HG03066 (cell line): Measurements from ENCODE around the gene VSTM2L.
"Not testable (repeated sequence)": the region's sequence is repeated elsewhere in the genome, so short reads cannot be mapped to it uniquely, and the experiment has no call there.

ENCODE experiments used
- ATAC-seq: cut with Tn5 transposase; IDR thresholded peaks from one replicate; pipeline ENCODE4 v1.9.1; 2021; ENCODE audit warnings: low read depth; ENCODE audit not compliant: unreplicated experiment

VSTM2L gene

GRCh38 chr20:37955511-37955910 lies 52.6 kb downstream of the VSTM2L start:
- no peak for ATAC-seq

GRCh38 chr20:37956107-37956585 lies 53.2 kb downstream of the VSTM2L start:
- ATAC-seq, result no peak

- no peak for ATAC-seq
Observed at GRCh38 chr20:37958856-37959520, 56.1 kb downstream of the VSTM2L start.

DNA sequence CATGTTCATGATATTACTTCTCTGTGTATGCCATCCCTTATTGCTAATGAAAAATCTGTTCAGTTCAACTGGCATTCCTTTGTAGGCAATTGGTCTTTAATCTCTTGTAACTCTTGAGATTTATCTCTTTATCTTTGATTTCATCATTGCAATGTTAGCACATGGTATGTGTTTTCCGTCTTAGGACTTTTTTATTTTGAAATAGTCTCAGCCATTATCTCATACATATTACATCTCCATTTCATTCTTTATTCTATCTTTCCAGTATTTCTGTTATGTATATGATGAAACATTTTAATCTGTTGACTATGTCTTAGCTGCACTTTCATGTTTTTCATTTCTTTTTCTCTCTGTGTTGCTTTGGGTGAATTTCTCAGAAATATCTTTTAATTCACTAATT lies 58.1 kb downstream of the VSTM2L start:
- no peak for ATAC-seq

DNA sequence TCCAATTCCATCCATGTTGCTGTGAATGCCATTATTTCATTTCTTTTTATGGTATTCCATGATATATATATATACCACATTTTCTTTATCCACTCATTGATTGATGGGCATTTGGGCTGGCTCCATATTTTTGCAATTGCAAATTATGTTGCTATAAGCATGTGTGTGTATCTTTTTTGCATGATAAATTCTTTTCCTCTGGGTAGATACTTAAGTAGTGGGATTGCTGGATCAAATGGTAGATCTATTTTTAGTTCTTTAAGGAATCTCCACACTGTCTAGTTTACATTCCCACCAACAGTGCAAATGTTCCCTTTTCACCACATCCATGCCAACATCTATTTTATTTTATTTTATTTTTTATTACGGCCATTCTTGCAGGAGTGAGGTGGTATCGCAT lies 60.6 kb downstream of the VSTM2L start:
- not testable (repeated sequence) for ATAC-seq

GRCh38 chr20:37968841-37969401 lies 66.0 kb downstream of the VSTM2L start:
- ATAC-seq, result no peak

DNA sequence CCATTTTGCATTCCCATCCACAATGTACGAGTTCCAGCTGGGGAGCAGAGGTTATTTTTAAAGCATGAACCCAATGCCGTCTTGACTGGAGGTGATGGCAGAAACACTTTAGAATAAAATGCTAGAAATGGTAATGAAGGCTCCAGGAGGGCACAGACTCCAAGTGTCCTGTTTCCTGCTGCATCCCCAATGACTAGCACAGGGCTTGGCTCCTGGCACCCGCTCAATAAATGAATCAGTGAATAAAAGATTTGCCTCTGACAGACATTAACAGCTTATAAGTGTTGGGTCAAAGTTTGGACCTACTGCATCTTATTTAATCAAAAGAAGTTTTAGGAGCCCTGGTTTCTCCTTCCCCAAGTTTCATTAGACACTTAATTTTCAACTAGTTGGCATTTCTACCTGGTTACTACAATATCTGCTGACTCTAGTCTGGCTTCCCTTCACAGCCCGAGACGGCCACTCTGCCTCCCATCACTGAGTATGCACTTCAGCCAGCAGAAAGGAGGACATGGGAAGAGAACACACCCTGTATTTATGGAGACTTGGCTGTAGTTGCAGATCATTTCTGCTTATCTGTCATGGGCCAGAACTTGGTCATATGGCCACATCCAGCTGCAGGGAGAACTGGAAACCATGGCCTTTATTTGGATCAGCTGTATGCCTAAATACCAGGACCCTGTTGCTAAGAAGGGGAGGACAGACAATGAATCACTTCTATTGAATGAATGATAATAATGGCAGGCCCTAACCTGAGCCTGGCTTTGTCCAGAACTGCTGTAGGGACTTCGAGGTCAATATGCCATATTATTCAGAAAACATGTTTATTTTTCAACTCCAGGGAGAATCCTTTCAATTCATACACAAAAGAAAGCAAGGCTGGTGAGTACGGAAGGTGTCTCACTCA lies 67.3 kb downstream of the VSTM2L start:
- no peak for ATAC-seq

DNA sequence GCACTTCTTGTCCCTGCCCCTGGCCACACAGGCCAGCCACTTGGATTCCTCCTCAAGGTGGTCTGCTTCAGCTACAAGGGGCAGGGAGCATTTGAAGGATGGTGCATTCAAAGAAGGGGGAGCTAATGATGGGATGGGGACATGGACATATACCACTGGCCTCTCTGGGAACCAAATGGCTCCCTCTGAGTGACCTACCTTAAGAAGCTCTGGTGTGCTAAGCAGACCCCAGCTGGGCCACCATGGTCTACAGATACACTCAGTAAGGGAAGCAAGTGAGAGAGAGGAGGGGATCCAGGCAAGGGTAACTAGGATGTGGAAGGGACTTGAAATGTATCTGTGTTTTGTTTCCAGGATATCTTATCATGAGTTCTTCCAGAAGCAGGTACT lies 67.9 kb downstream of the VSTM2L start:
- ATAC-seq, result no peak

- no peak for ATAC-seq
Observed at GRCh38 chr20:37971561-37972127, 68.7 kb downstream of the VSTM2L start.

- ATAC-seq, result no peak
Observed at GRCh38 chr20:37972256-37973058, 69.5 kb downstream of the VSTM2L start.

DNA sequence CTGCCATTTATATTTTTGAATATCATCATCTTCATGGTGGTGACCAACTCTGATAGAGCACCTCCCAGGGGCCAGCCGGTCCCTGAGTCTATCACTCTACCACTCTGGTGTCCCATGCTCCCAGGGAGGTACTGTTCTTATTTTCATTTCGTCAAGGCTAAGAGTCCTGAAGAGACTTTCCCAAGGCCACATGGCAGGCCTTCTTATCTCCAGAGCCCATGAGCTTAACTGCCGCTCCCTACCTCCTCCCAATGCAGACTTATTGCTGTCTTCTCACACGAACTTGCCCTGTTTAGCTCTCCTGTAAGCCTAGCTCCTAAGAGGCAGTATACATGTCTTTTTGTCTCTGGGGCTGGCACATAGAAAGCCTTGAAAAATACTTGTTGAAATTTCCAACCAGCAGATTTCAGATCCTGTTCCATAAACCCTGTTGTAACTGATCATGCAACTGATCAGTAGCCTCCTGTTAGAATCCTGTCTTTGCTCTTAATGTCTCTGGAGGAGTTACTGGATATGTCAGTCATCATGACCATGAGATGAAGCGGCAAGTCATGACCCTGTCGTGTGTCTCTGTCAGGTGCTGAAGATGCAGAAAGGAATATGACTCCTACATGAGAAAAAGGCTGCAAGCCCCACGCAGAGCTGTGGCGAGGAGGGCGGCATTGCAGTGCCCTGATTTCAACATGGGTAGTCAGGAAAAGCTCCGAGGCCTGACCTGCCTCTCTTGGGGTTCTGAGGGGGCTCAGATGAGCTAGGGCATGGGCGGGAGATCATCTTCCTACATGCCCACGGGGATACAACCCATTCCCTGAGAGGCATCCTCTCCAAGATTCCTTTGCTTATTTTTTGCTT lies 70.4 kb downstream of the VSTM2L start:
- ATAC-seq, result no peak

GRCh38 chr20:37976887-37977286 lies 74.0 kb downstream of the VSTM2L start:
- ATAC-seq, result no peak

DNA sequence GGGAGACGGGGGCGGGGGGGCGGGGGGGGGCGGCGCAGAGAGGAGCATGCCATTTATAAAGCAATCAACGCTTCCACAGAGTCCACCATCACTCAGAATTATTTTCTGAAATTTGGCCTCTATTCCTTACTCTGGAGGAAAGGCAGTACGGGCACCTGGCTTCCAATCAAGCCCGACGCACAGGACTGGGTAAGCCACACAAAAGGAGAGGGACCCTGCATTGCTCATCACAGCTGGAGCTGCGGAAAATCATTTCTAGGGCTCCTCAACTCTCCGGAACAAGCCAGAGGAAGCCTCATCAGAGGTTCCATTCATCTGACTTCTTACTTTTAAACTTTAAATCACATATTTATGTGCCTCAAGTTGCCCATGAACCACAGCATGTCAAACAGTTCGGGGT lies 74.4 kb downstream of the VSTM2L start:
- no peak for ATAC-seq

GRCh38 chr20:37977786-37978185 lies 74.9 kb downstream of the VSTM2L start:
- no peak for ATAC-seq

- ATAC-seq, result no peak
Observed at GRCh38 chr20:37979021-37979985, 76.4 kb downstream of the VSTM2L start.

DNA sequence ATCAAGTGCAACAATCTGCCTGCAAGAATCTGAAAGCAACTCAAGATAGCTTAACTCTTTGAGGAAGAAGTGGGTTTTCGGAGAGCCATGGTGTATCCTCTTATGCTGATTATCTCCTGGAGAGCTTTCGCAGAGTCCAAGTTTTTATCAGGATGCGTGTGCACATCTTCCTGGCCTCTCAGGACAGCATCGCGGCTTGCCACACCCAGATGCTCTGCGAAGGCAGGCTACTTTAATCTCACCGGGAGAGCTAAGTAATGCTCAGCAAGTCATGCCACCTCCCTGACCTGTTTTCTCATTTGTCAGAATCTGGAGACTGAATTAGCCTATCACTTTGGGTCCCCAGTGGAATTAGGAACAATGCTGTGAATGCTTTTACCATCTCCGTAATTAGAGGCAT lies 77.5 kb downstream of the VSTM2L start:
- no peak for ATAC-seq

GRCh38 chr20:37980876-37981275 lies 77.9 kb downstream of the VSTM2L start:
- no peak for ATAC-seq

- no peak for ATAC-seq
Observed at GRCh38 chr20:37981568-37981967, 78.6 kb downstream of the VSTM2L start.
